H9 (cell line): Measurements from ENCODE around the gene CWC22. TPM values are rescaled to one million over a fixed set of nuclear protein-coding genes. Genes with fewer than 3 reads are reported as not detected.

ENCODE experiments used
- DNase-seq: peaks from one replicate; pipeline ENCODE4 v3.0.0-alpha.2; 2017
- H2AFZ ChIP-seq: one replicate; pipeline ENCODE4 v1.6.1; 2013; ENCODE audit warnings: mild to moderate bottlenecking, low read length, control low read depth, moderate library complexity
- H2AK5ac ChIP-seq: 2 replicates; pipeline ENCODE4 v1.6.1; 2013; ENCODE audit warnings: low read length, control low read depth, mixed read lengths; ENCODE audit not compliant: insufficient read length
- H2BK120ac ChIP-seq: one replicate; pipeline ENCODE4 v1.6.1; 2013; ENCODE audit warnings: low read depth, mild to moderate bottlenecking, low read length, control low read depth, inconsistent platforms; ENCODE audit not compliant: poor library complexity, severe bottlenecking
- H2BK12ac ChIP-seq: 2 replicates; pipeline ENCODE4 v1.6.1; 2013; ENCODE audit warnings: low read length, control low read depth, mixed read lengths, low read depth; ENCODE audit not compliant: insufficient read length
- H2BK15ac ChIP-seq: 2 replicates; pipeline ENCODE4 v1.6.1; 2013; ENCODE audit warnings: low read depth, low read length, control low read depth
- H2BK20ac ChIP-seq: one replicate; pipeline ENCODE4 v1.6.1; 2013; ENCODE audit warnings: low read depth, mild to moderate bottlenecking, low read length, control low read depth, inconsistent platforms; ENCODE audit not compliant: poor library complexity, severe bottlenecking
- H2BK5ac ChIP-seq: 2 replicates; pipeline ENCODE4 v1.6.1; 2013; ENCODE audit warnings: low read length, control low read depth, mixed read lengths; ENCODE audit not compliant: insufficient read length
- H3K14ac ChIP-seq: 2 replicates; pipeline ENCODE4 v1.6.1; 2013; ENCODE audit warnings: low read length, control low read depth; ENCODE audit not compliant: insufficient read depth
- H3K18ac ChIP-seq: 2 replicates; pipeline ENCODE4 v1.6.1; 2013; ENCODE audit warnings: low read depth, mild to moderate bottlenecking, mixed read lengths, low read length, control low read depth; ENCODE audit not compliant: insufficient read length
- H3K23ac ChIP-seq: 2 replicates; pipeline ENCODE4 v1.6.1; 2013; ENCODE audit warnings: low read length, control low read depth, mixed read lengths, low read depth; ENCODE audit not compliant: insufficient read length
- H3K23me2 ChIP-seq: 2 replicates; pipeline ENCODE4 v1.6.1; 2013; ENCODE audit warnings: low read depth, mild to moderate bottlenecking, mixed read lengths, low read length, control low read depth; ENCODE audit not compliant: insufficient read length, poor library complexity, severe bottlenecking
- H3K27ac ChIP-seq: 2 replicates; pipeline ENCODE4 v1.5.1; 2013; ENCODE audit warnings: low read length, control low read depth, mixed read lengths, low read depth; ENCODE audit not compliant: insufficient read length
- H3K27me3 ChIP-seq: 2 replicates; pipeline ENCODE4 v1.6.1; 2013; ENCODE audit warnings: low read length, control low read depth, inconsistent platforms; ENCODE audit not compliant: insufficient read depth
- H3K4ac ChIP-seq: 2 replicates; pipeline ENCODE4 v1.6.1; 2013; ENCODE audit warnings: low read depth, mild to moderate bottlenecking, control low read depth, inconsistent platforms, low read length, moderate library complexity
- H3K4me1 ChIP-seq: 2 replicates; pipeline ENCODE4 v1.6.1; 2013; ENCODE audit warnings: low read length, control low read depth, inconsistent platforms; ENCODE audit not compliant: insufficient read depth
- H3K4me2 ChIP-seq: 2 replicates; pipeline ENCODE4 v1.6.1; 2013; ENCODE audit warnings: low read length, control low read depth, mixed read lengths; ENCODE audit not compliant: insufficient read length, insufficient read depth
- H3K56ac ChIP-seq: 2 replicates; pipeline ENCODE4 v1.6.1; 2013; ENCODE audit warnings: low read depth, mild to moderate bottlenecking, mixed read lengths, low read length, control low read depth; ENCODE audit not compliant: insufficient read length
- H3K79me1 ChIP-seq: 2 replicates; pipeline ENCODE4 v1.6.1; 2013; ENCODE audit warnings: low read depth, mild to moderate bottlenecking, moderate library complexity, low read length, control low read depth, inconsistent platforms; ENCODE audit not compliant: insufficient read depth, poor library complexity, severe bottlenecking
- H3K79me2 ChIP-seq: 2 replicates; pipeline ENCODE4 v1.6.1; 2013; ENCODE audit warnings: low read length, control low read depth, inconsistent platforms; ENCODE audit not compliant: insufficient read depth
- H3K9ac ChIP-seq: 2 replicates; pipeline ENCODE4 v1.6.1; 2013; ENCODE audit warnings: low read length, control low read depth, mixed read lengths; ENCODE audit not compliant: insufficient read length; ENCODE audit errors: extremely low read depth
- H3K9me3 ChIP-seq: one replicate; pipeline ENCODE4 v1.6.1; 2013; ENCODE audit warnings: low read depth, low read length, inconsistent platforms; ENCODE audit not compliant: control insufficient read depth
- H3T11ph ChIP-seq: one replicate; pipeline ENCODE4 v1.6.1; 2013; ENCODE audit warnings: mild to moderate bottlenecking, low read length, control low read depth, inconsistent platforms
- H4K20me1 ChIP-seq: one replicate; pipeline ENCODE4 v1.6.1; 2013; ENCODE audit not compliant: control insufficient read depth, insufficient read length, insufficient read depth
- H4K5ac ChIP-seq: 2 replicates; pipeline ENCODE4 v1.6.1; 2013; ENCODE audit warnings: low read depth, mild to moderate bottlenecking, mixed read lengths, low read length, control low read depth; ENCODE audit not compliant: insufficient read length
- H4K8ac ChIP-seq: replicated peaks from 2 replicates; pipeline ENCODE4 v1.6.1; 2013; ENCODE audit warnings: low read length, control low read depth, mixed read lengths, low read depth; ENCODE audit not compliant: insufficient read length
- H4K91ac ChIP-seq: 2 replicates; pipeline ENCODE4 v1.6.1; 2013; ENCODE audit warnings: low read depth, mild to moderate bottlenecking, moderate library complexity, mixed read lengths, low read length, control low read depth; ENCODE audit not compliant: insufficient read length
- H3K27ac Mint-ChIP-seq, 3 experiments: 2 replicates in 2 of 3; 3 replicates in 1 of 3; pipeline ENCODE4 v1.8.0; 2020 to 2021; ENCODE audit warnings: mixed read lengths in 3 of 3, mild to moderate bottlenecking in 1 of 3, moderate library complexity in 1 of 3
- H3K27me3 Mint-ChIP-seq: 2 replicates; pipeline ENCODE4 v1.8.0; 2021; ENCODE audit warnings: low read depth, mild to moderate bottlenecking, moderate library complexity, mixed read lengths
- H3K36me3 Mint-ChIP-seq, 3 experiments: 2 replicates in 2 of 3; 3 replicates in 1 of 3; pipeline ENCODE4 v1.8.0; 2020 to 2021; ENCODE audit warnings: low read depth in 3 of 3, mixed read lengths in 3 of 3; ENCODE audit not compliant: insufficient read depth in 1 of 3
- H3K4me1 Mint-ChIP-seq, 2 experiments: 2 replicates each; pipeline ENCODE4 v1.8.0; 2020; ENCODE audit warnings: mixed read lengths in 2 of 2
- H3K4me3 Mint-ChIP-seq, 2 experiments: 2 replicates in 1 of 2; 3 replicates in 1 of 2; pipeline ENCODE4 v1.8.0; 2020 to 2021; ENCODE audit warnings: mild to moderate bottlenecking in 2 of 2, mixed read lengths in 2 of 2, moderate library complexity in 1 of 2
- H3K9me3 Mint-ChIP-seq, 2 experiments: 2 replicates in 1 of 2; 3 replicates in 1 of 2; pipeline ENCODE4 v1.8.0; 2020; ENCODE audit warnings: mild to moderate bottlenecking in 2 of 2, mixed read lengths in 2 of 2, moderate library complexity in 1 of 2
- WGBS: extraction: QIAGEN DNeasy Blood & Tissue Kit; methylation state at CpG from one replicate; pipeline ENCODE4 v1.1.7; 2013; ENCODE audit warnings: missing lambda C conversion rate, low lambda C conversion rate, mixed read lengths; ENCODE audit not compliant: insufficient read length; ENCODE audit errors: extremely low coverage; 5-methylcytosine and 5-hydroxymethylcytosine counted together
- total RNA-seq: library from RNA; stranded (reverse); gene quantifications from 2 replicates; pipeline ENCODE4 v1.2.1, GENCODE V29; 2021
- TF ChIP-seq, protein P1 (sequence below): fragments of 200-600 bp; sonication (generic); conservative IDR thresholded peaks from 3 replicates; pipeline ENCODE4 v1.8.0; 2021; ENCODE audit warnings: antibody characterized with exemption, mild to moderate bottlenecking

Gene CWC22
- total RNA-seq, 1 experiment from 2014 or later: 43.4 TPM

DNA sequence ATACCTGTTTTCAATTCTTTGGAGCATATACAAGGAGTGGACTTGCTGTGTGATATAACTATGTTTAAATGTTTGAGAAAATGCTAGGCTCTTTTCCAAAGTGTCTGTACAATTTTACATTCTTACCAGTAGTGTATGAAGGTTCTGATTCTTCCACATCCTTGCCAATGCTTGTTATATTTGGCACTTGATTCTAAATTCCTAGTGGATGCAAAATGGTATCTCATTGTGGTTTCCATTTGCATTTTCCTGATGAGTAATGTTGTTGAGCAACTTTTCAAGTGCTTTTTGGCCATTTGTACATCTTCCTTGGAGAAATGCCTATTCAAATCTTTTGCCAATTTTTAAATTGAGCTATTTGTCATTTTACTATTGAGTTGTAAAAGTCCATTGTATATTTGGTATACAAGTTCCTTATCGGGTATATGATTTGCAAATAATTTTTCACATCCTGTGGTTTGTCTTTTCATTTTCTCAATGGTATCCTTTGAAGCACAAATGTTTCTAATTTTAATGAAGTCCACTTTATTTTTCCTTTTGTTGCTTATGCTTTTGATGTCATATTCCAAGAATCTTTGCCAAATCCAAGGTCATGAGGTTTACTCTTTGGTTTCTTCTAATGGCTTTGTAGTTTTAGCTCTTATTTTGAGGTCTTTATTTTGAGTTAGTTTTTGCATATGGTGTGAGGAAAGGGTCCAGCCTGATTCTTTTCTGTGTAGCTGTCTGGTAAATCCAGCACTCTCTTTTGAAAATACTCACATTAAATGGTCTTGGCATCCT lies 33.2 kb upstream of the CWC22 start:
- H3K27ac Mint-ChIP-seq: no peak overlapping the region
- Histone ChIP-seq H2AK5ac (no peak overlapping the region), H2BK12ac (no peak overlapping the region), H4K8ac (no peak overlapping the region), H3K79me1 (no peaks in the 10 kb centered on the region), H2BK120ac (no peak overlapping the region), H2BK15ac (no peak overlapping the region), H3K18ac (no peak overlapping the region), H3K9ac (no peak overlapping the region), H4K20me1 (no peaks in the 10 kb centered on the region), H3K4me1 (no peaks in the 10 kb centered on the region), H3K27me3 (no peaks in the 10 kb centered on the region), H3K23ac (no peak overlapping the region), H3K9me3 (no peaks in the 10 kb centered on the region), H3K27ac (no peak overlapping the region), H3T11ph (no peak overlapping the region), H3K56ac (no peak overlapping the region), H2BK5ac (no peak overlapping the region), H2AFZ (no peak overlapping the region), H3K4me2 (no peak overlapping the region), H4K5ac (no peak overlapping the region), H3K23me2 (no peaks in the 10 kb centered on the region), H4K91ac (no peak overlapping the region), H3K14ac (no peak overlapping the region), H2BK20ac (no peak overlapping the region), H3K4ac (no peak overlapping the region), H3K79me2 (no peaks in the 10 kb centered on the region)
- WGBS: no CpG with 5 or more reads among the region's 1 CpG
- H3K27me3 Mint-ChIP-seq: no peaks in the 10 kb centered on the region
- no peak for DNase-seq
- TF ChIP-seq, protein P1, sequence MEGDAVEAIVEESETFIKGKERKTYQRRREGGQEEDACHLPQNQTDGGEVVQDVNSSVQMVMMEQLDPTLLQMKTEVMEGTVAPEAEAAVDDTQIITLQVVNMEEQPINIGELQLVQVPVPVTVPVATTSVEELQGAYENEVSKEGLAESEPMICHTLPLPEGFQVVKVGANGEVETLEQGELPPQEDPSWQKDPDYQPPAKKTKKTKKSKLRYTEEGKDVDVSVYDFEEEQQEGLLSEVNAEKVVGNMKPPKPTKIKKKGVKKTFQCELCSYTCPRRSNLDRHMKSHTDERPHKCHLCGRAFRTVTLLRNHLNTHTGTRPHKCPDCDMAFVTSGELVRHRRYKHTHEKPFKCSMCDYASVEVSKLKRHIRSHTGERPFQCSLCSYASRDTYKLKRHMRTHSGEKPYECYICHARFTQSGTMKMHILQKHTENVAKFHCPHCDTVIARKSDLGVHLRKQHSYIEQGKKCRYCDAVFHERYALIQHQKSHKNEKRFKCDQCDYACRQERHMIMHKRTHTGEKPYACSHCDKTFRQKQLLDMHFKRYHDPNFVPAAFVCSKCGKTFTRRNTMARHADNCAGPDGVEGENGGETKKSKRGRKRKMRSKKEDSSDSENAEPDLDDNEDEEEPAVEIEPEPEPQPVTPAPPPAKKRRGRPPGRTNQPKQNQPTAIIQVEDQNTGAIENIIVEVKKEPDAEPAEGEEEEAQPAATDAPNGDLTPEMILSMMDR: no peak
- H3K4me1 Mint-ChIP-seq: peaks cover 5 to 7% of the 10 kb centered on the region in 2 experiments; a peak in 3 of 4 replicates
- H3K36me3 Mint-ChIP-seq: 0 out of 7 replicates have a peak, but pooled peaks cover 0 to 4% (median 0%) of the 10 kb centered on the region in 3 experiments
- H3K4me3 Mint-ChIP-seq: no peak overlapping the region
- no peaks in the 10 kb centered on the region for H3K9me3 Mint-ChIP-seq
